HG02798 (cell line): ENCODE measurements around the gene U2AF1.
"Not testable (repeated sequence)": the region's sequence is repeated elsewhere in the genome, so short reads cannot be mapped to it uniquely, and the experiment has no call there.

ENCODE experiments used
- ATAC-seq: cut with Tn5 transposase; IDR thresholded peaks from one replicate; pipeline ENCODE4 v1.9.1; 2021; ENCODE audit warnings: mild to moderate bottlenecking; ENCODE audit not compliant: unreplicated experiment, poor library complexity

U2AF1 gene

GRCh38 chr21:43082587-43083300, 24.6 kb downstream of the U2AF1 start:
- not testable (repeated sequence) for ATAC-seq

GRCh38 chr21:43076643-43077042, 30.7 kb downstream of the U2AF1 start:
- ATAC-seq, result not testable (repeated sequence)

GRCh38 chr21:43076023-43076637, 31.2 kb downstream of the U2AF1 start:
- not testable (repeated sequence) for ATAC-seq

- ATAC-seq, result not testable (repeated sequence)
These were observed 32.0 kb downstream of the U2AF1 start, which contains the start of gene CBS for GRCh38 chr21:43075170-43076022. Gene CBS (minus strand): TSS chr21:43075835. CDS start chr21:43072193, 3,642 bp downstream.

- not testable (repeated sequence) for ATAC-seq
These were observed 32.8 kb downstream of the U2AF1 start for GRCh38 chr21:43074401-43075169.

- not testable (repeated sequence) for ATAC-seq
These were observed 34.6 kb downstream of the U2AF1 start for GRCh38 chr21:43072742-43073141.

- ATAC-seq, result not testable (repeated sequence)
These were observed 37.7 kb downstream of the U2AF1 start for GRCh38 chr21:43069682-43070081.

GRCh38 chr21:43068065-43068464, 39.3 kb downstream of the U2AF1 start:
- ATAC-seq, result not testable (repeated sequence)

- not testable (repeated sequence) for ATAC-seq
These were observed 40.7 kb downstream of the U2AF1 start for GRCh38 chr21:43066690-43067089.

- ATAC-seq, result not testable (repeated sequence)
These were observed 41.4 kb downstream of the U2AF1 start for GRCh38 chr21:43065991-43066390.

GRCh38 chr21:43064265-43064917, 43.0 kb downstream of the U2AF1 start:
- not testable (repeated sequence) for ATAC-seq

- ATAC-seq, result not testable (repeated sequence)
These were observed 44.3 kb downstream of the U2AF1 start for GRCh38 chr21:43062955-43063664.

GRCh38 chr21:43053112-43053511, 54.3 kb downstream of the U2AF1 start:
- not testable (repeated sequence) for ATAC-seq

- ATAC-seq, result not testable (repeated sequence)
These were observed 61.2 kb downstream of the U2AF1 start for GRCh38 chr21:43045876-43046821.

- not testable (repeated sequence) for ATAC-seq
These were observed 62.0 kb downstream of the U2AF1 start for GRCh38 chr21:43045165-43045875.

- not testable (repeated sequence) for ATAC-seq
These were observed 62.8 kb downstream of the U2AF1 start for GRCh38 chr21:43044547-43044946.

- ATAC-seq, result not testable (repeated sequence)
These were observed 64.1 kb downstream of the U2AF1 start for GRCh38 chr21:43043291-43043690.
